ENCODE results near the gene HSD3B2.

DNA sequence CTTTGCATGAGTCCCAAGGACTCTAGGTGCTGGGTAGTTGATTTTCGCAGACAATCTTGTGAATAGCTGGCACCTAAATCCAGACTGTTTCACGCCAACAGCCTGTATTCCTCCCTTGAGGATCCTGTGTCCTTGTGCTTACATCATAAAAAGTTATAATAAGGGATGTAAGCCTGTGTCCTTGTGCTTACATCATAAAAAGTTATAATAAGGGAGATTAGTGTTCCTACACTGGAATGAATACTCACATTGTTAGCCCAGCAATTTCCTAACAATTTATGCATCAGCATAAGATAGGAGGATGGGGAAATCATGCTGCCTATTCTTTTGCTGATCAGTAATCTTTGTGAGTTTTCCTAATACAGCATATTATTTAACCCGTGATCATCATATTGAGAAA, 4.0 kb upstream of the HSD3B2 start:
- TF ChIP-seq MYC (IDR thresholded peaks at IDR 0.05; ENCODE audit: low read depth, low read length), result no peak
- TF ChIP-seq CTCF (IDR thresholded peaks at IDR 0.05; ENCODE audit: extremely low read depth in 1 of 2, insufficient read depth in 1 of 2, low read depth in 1 of 2, low read length in 2 of 2), result no peak

Data from endothelial cell of umbilical vein (primary cell).